Ureter (tissue), 1 donor: ENCODE data around the gene CBY3. TPM values are rescaled to one million over a fixed set of nuclear protein-coding genes. Genes with fewer than 3 reads are reported as not detected.

Experiments
- total RNA-seq: library from RNA; stranded (reverse); gene quantifications from one replicate; pipeline ENCODE4 v1.2.4, GENCODE V29; 2023
- donor health status: DM: yes; HTN: yes; CAD: no.

CBY3 gene
- total RNA-seq, 1 donor from 2014 or later: not detected

Other genes with a start within 250 kb of the CBY3 start
- gene RUFY1, start 130.5 kb downstream of the CBY3 start, total RNA-seq: 64.6 TPM
- gene HNRNPH1, start 57.4 kb downstream of the CBY3 start, total RNA-seq: 787 TPM
- 584 TPM for gene CANX, start 17.9 kb upstream of the CBY3 start, total RNA-seq
- 37.7 TPM for gene MAML1, start 51.8 kb upstream of the CBY3 start, total RNA-seq
- 13.7 TPM for gene LTC4S, start 113.0 kb upstream of the CBY3 start, total RNA-seq
- gene MGAT4B, start 125.8 kb upstream of the CBY3 start, total RNA-seq: 93.8 TPM
- 265 TPM for gene SQSTM1, start 139.9 kb upstream of the CBY3 start, total RNA-seq
- 40.5 TPM for gene MRNIP, start 177.8 kb upstream of the CBY3 start, total RNA-seq
- gene TBC1D9B, start 226.9 kb upstream of the CBY3 start, total RNA-seq: 142 TPM